HFF-Myc (cell line): ENCODE data around the gene PRAMEF26.
"Not testable (repeated sequence)": the region's sequence is repeated elsewhere in the genome, so short reads cannot be mapped to it uniquely, and the experiment has no call there.

Source experiments
- DNase-seq: peaks from one replicate; pipeline ENCODE4 v3.0.0-alpha.2; 2011; ENCODE audit warnings: low read depth; ENCODE audit errors: extremely low read depth
- H3K4me3 ChIP-seq: replicated peaks from 2 replicates; pipeline ENCODE4 v1.5.1; 2011; ENCODE audit warnings: low read depth, mild to moderate bottlenecking, control low read depth, low read length

The PRAMEF26 gene

DNA sequence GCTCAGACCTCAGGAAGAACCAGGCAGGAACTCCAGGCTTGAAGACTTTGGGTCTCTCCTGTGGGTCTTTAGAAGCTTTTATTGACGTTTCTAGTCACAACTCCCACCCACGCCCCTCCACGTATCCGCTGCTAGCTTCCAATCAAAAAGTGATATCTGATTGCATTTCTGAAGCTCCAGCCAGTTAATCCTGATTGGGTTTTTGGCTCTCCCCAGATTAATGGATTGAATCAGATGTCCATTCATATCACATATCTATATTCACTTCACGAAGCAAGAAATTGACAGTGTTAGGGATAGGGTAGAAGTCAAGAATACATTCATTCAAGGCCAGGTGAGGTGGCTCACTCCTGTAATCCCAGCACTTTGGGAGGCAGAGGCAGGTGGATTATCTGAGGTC, at the start of gene PRAMEF26:
PRAMEF26 (minus strand) TSS at position 101 of the 400 bp plus-strand sequence. CDS start 2,914 bp downstream, outside the sequence.
- not testable (repeated sequence) for DNase-seq, H3K4me3 ChIP-seq

DNA sequence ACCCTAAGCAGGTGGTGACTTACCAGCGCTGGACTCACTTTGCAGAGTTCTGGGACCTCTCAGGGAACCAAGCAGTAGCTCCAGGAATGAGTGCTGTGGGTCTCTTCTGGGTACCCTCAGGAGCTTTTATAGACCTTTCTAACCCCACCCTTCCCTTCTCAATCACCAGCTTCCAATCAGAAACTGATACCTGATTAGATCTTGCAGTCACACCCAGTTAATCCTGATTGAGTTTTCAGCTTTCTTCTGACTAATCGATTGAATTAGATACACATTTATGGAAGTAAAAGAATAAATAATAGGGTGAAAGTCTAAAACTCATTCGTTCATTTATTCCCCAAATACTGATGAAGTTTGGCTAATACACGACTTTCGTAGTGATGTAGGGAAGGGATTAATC, 45.5 kb upstream of the PRAMEF26 start, which contains the start of gene PRAMEF13:
PRAMEF13 (minus strand) TSS at position 101 of the 400 bp plus-strand sequence. CDS start 1,820 bp downstream, outside the sequence.
- DNase-seq, H3K4me3 ChIP-seq: not testable (repeated sequence)

GRCh38 chr1:13171548-13171947, 15.7 kb upstream of the PRAMEF26 start, which contains the start of gene PRAMEF9:
PRAMEF9 (plus strand) TSS chr1:13171848; CDS start chr1:13175281, 3,433 bp downstream.
- H3K4me3 ChIP-seq, DNase-seq: not testable (repeated sequence)

DNA sequence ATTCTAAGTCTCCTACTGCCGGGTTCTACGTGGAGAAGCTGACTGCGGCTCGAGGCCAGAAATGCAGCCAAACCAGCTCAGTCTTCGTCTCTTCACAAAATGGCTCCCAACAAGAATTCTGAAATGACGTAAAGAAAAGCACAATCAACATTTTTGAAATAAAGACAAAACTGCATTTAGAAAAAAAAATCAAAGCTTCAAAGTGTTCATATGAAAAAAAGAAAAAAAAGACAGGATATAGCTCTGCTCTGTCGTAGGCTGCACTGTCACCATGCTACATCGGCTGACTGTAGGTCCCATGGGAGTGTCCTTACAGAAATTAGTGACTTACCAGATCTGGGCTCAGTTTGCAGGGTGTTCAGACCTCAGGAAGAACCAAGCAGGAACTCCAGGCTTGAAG, 9.7 kb upstream of the PRAMEF26 start, which contains the start of gene HNRNPCL4:
HNRNPCL4 (minus strand) TSS at position 101 of the 400 bp plus-strand sequence. CDS start 164 bp downstream, outside the sequence.
- not testable (repeated sequence) for DNase-seq, H3K4me3 ChIP-seq

GRCh38 chr1:13116754-13117153, 39.1 kb downstream of the PRAMEF26 start, which contains the start of gene HNRNPCL2:
HNRNPCL2 (minus strand) TSS chr1:13116854; CDS start chr1:13116400, 454 bp downstream.
- not testable (repeated sequence) for DNase-seq, H3K4me3 ChIP-seq
